SK-N-SH (cell line): ENCODE measurements around the gene KCNJ8.

Experiments
- CHD2 ChIP-seq: fragments of 150-350 bp; IDR thresholded peaks from 2 replicates; pipeline ENCODE4 v1.6.1; 2018; ENCODE audit warnings: low read length; ENCODE audit not compliant: partially characterized antibody
- FOSL2 ChIP-seq: IDR thresholded peaks from 2 replicates; pipeline ENCODE4 v1.4.0; 2012; ENCODE audit warnings: low read depth, mild to moderate bottlenecking, moderate library complexity, borderline replicate concordance
- POLR2AphosphoS5 ChIP-seq: IDR thresholded peaks from 2 replicates; pipeline ENCODE4 v1.6.1; 2012; ENCODE audit warnings: low read depth, low read length

DNA sequence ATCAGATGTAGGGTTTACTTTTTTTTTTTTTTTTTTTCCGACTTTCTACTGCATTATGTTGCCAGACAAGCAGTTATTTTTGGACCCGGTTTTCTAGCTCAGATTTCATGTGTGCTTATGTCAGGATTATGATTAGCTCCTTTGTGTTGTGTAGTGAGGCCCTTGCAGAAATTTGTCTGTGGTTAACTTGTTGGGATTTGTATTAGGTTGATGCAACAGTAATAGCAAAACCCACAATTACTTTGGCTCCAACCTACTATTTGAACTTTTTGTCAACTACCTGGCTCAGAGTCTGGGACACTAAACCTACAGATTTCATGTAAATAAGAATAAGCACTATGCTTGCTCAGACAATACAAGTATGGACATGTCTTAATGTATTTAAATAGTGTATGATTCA lies 44.1 kb upstream of the KCNJ8 start:
- TF ChIP-seq CHD2, result no peak
- TF ChIP-seq POLR2AphosphoS5, result no peak
- no peak for TF ChIP-seq FOSL2
